ENCODE measurements around the gene ANKRD33.
"Not testable (repeated sequence)": the region's sequence is repeated elsewhere in the genome, so short reads cannot be mapped to it uniquely, and the experiment has no call there.

The ANKRD33 gene

GRCh38 chr12:51883295-51883694 is 4.6 kb upstream of the ANKRD33 start:
- DNase-seq (ENCODE audit: low spot score), result no peak

DNA sequence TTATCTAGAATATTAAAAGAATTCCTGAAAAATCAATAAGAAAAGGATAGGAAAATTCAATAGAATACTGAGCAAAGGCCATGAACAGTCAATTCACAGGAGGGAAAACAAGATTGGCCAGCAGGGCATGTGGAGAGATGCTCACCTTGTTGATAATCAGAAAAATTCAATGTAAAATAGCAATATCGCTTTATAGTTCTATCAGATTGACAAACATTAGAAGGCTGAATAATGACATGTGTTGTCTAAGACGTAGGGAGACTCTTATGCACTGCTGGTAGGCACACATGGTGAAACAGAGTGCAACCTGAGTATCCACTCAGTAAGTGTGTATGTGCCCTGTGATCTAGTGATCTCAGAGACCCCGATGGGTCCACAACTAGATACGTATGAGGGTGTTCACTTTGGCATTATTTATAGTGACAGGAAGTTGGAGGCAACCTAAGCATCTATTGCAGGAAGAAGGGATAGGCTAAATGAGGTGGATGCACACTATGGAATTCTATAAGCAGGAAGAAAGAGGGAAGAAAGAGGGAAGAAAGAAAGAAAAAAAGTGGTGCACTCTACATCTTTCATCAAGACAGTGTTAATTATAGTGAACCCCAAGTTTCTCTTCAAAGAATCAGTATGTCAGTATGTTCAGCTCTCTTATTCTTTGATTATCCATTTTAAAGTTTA is 3.8 kb upstream of the ANKRD33 start:
- DNase-seq (ENCODE audit: low spot score), result no peak

GRCh38 chr12:51884676-51885229 is 3.1 kb upstream of the ANKRD33 start:
- DNase-seq (ENCODE audit: low spot score), result peak; percentile 77

DNA sequence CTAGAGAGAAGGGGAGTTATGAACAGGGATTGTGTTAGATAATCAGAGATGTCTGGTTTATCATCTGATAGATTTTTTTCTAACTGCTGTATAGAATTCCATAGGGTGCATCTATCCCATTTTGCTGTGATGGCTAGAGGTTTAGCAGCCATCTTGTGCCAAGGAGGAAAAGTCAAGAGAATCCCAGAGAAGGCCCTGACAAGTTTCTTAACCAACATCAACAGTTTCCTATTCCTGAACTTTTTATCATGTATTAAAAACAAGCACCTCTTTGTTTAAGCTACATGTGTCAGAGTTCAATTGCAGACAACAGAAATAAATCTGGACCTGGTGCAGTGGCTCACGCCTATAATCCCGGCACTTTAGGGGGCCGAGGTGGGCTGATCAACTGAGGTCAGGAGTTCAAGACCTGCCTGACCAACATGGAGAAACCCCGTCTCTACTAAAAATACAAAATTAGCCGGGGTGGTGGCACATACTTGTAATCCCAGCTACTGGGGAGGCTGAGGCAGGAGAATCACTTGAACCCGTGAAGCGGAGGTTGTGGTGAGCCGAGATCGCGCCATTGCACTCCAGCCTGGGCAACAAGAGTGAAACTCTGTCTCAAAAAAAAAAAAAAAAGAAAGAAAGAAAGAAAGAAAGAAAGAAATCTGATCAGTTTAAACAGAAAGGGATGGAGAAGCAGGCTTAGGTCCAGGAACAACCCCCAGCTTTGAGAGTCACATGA is 2.4 kb upstream of the ANKRD33 start:
- not testable (repeated sequence) for DNase-seq (ENCODE audit: low spot score)

DNA sequence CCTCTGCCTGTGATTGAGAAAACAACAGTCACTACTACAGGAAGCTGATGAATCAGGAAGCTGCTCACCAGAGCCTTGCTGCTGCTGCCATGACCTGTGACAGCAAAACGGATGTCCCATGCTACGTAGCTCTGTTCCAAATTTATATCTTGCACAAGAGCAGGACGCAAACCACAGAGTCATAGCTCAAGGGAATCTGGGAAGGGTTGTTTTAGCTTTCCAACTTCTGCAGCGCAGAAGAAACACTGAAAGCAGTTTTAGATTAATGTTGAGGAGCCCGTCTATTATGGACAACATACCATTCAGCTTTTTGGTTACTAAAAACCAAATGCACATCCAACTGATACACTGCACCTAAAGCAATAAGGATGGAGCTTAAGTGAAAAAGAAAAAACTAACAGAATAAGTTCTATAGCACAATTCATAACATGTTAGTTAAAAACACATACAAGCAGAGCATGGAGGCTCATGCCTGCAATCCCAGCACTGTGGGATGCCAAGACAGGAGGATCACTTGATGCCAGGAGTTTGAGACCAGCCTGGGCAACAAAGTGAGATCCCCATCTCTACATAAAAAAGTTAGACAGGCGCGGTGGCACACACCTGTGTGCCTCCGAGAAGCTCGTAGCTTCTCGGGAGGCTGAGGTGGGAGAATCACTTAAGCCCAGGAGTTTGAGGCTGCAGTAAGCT is 1.7 kb upstream of the ANKRD33 start:
- peak; percentile 44 for DNase-seq (ENCODE audit: low spot score)

DNA sequence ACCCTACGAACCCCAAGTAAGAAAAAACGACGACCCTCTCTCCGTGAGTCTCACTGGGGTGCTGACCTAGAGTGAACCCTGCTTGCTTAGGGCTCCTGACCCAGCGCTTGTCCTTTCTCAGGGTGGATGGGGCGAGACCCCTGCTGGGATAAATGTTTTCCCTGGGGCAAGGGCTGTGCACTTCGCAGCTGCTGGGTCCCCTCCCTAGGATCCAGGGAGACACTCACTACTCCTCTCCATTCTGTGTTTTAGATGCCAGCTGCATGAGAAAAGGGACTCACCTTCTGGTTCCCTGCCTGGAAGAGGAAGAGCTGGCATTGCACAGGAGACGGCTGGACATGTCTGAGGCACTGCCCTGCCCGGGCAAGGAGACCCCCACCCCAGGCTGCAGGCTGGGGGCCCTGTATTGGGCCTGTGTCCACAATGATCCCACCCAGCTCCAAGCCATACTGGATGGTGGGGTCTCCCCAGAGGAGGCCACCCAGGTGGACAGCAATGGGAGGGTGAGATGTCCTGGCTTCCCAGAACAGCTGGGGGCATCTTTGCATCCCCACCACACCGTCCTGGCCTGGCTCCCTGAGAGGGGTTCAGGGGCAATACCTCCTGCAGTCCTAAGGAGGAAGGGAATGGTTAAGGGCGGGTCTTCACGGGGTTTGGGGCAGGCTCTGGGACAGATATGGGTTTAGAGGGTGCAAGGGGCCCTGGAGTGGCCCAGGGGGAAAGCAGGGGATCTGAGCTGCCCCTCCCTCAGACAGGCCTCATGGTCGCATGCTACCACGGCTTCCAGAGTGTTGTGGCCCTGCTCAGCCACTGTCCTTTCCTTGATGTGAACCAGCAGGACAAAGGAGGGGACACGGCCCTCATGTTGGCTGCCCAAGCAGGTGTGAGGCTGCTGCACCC is 663 bp downstream of the ANKRD33 start:
- DNase-seq (ENCODE audit: low spot score), result no peak

GRCh38 chr12:51889216-51890132 is 1.6 kb downstream of the ANKRD33 start:
- DNase-seq (ENCODE audit: low spot score), result no peak

- no peak for DNase-seq (ENCODE audit: low spot score)
Observed at GRCh38 chr12:51890133-51890464, 2.2 kb downstream of the ANKRD33 start.

GRCh38 chr12:51890511-51891171 is 2.7 kb downstream of the ANKRD33 start:
- DNase-seq (ENCODE audit: low spot score), result no peak

DNA sequence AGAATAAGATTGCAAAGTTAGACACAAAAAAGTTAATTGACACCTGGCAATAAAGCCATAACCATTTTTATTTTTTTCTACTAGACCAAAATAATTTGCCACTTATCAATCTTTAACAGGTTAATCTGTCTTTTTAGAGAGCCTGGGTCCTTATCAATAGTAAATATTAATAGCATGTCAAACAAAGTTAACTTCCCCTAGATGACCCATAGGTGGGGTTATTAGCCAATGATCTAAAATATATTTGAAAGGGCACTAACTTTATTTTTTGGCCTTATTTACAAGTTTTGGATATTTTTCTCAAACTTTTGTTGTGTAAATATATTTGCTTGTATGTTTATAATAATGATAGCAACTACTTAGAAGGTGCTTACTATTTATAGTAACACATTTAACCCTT is 3.9 kb downstream of the ANKRD33 start:
- DNase-seq (ENCODE audit: low spot score), result no peak

DNA sequence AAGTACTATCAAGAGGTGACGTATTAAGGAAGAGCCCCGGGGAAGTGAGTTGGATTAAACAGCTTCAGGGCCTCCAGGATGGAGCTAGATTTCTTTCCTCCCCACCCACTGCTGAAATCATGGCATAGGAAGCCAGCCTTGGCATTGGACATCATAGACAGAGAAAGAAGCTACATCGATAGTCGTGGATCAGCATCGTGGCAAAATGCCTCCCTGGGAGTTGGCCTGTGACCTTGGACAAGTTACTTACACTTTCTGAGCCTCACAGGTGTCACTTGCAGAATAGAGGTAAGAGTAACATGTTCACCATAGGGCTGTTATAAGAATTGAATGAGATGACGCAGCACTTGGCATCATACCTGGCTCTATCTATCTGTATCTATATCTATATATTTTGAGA is 5.9 kb downstream of the ANKRD33 start:
- DNase-seq (ENCODE audit: low spot score), result no peak

DNA sequence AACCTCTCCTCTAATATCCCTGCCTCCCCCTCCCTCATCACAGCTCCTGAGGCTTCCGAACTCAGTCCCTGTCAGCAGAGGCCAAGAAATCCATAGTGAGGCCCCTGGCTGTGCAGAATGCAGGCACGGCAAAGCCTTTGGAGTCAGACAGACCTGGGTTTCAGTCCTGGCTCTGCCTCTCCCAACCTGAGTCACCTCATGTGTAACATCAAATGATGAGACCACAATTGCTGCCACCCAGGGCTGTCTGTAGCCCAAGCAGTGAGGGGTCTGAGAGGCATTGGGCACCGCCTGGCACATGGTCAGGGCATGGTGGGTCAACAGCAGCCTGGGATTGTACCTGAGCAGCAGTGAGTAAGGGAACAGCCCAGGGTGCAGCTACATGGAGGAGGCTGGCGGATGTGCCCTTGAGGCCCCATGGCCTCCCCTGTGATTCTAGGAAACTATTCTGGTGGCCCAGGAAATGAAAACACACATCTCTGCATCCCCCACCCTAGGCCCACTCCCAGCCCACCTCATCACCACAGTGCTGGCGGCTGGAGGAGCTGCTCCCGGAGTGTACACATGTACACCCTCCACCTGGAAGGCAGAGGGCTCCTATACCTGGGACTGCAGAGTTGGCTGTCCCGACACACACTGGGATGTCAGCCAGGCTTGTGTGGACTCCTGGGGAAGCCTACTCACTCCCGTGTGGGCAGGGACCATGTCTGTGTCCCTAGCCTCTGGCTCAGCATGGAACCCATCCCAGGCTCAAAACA is 7.7 kb downstream of the ANKRD33 start:
- no peak for DNase-seq (ENCODE audit: low spot score)

- no peak for DNase-seq (ENCODE audit: low spot score)
Observed at GRCh38 chr12:51896236-51896635, 8.3 kb downstream of the ANKRD33 start.

DNA sequence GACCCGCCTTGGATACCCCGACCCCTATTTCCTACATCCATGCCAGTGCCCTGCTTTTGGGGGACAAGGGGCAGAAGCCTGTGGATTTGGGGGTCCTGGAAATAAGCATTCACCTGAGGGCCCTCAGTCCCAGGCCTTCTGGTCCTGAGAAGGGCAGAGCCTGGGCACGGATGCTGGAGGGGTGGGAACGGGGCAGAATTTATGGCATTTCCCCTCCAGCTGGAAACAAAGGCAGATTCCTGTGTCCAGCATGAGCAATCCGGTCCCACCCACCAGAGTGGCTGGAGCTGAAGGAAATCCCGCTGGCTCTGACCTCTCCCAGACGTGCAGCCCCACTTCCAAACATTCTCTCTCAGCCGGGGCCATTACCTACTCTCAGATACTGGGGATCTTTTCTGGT is 9.3 kb downstream of the ANKRD33 start:
- no peak for DNase-seq (ENCODE audit: low spot score)

DNA sequence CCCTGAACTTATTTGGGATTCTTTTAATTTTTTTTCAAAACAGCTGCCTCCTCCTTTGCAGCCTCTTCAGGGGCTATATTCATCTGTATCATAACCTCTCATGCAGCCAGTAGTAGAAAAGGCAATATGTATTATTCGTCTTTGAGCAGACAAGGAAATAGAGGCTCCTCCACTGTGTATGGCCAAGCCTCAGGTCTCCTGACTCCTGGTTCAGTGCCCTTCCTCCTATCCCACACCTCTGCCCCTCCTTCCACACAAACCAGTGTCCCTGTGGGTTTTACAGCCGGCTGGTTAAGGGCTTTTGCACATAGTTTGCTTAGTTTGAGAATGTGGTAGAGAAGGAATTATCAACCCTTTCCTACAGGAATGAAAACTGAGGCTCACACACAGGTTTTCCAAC is 10.6 kb downstream of the ANKRD33 start:
- no peak for DNase-seq (ENCODE audit: low spot score)

GRCh38 chr12:51898937-51899336 is 11.0 kb downstream of the ANKRD33 start:
- no peak for DNase-seq (ENCODE audit: low spot score)

DNA sequence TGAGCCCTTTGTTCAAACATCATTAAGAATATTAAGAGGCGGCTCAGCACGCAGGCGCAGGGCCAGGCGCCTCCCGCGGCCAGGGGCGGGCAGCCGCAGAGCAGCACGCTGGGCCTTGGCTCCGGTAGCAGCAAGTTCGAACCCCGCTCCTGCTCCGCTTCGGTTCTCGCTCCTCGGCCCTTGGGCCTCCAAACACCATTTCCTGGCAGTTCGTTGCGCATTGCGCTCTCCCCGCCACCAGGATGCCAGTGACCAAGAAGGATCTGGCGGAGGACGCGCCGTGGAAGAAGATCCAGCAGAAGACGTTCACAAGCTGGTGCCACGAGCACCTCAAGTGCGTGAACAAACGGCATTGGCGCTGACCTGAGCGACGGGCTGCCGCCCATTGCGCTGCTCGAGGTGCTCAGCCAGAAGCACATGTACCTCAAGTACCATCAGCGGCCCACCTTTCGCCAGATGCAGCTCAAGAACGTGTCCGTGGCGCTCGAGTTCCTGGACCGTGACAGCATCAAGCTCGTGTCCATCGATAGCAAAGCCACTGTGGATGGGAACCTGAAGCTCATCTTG is 12.5 kb downstream of the ANKRD33 start:
- no peak for DNase-seq (ENCODE audit: low spot score)

DNA sequence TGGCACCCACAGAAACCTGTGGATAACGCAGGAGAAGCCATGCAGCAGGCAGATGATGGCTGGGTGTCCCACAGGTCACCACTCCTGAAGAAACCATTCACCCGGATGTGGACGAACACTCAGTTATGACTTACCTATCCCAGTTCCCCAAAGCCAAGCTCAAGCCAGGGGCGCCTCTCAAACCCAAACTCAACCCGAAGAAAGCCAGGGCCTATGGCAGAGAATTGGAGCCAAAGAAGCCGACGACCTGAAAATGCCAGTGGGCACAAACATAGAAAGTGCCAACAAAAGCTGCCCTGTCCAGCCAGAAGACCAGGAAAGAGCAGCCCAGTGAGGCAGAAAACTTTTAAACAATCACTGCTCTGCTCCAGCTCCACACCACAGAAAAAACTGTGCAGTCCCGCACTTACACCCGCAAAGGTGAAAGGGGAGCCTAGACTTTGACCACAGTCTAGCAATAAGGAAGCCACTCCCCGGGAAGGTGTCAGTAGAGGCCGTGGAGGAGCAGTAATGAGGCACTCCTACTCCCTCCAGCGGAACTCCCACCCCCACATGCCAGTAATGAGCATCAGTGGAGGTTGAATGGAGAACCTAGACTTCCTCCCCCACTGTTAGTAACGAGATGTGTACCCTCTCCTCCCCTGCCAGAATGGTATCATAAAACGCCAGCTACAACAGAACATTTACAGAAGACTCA is 13.4 kb downstream of the ANKRD33 start:
- no peak for DNase-seq (ENCODE audit: low spot score)

DNA sequence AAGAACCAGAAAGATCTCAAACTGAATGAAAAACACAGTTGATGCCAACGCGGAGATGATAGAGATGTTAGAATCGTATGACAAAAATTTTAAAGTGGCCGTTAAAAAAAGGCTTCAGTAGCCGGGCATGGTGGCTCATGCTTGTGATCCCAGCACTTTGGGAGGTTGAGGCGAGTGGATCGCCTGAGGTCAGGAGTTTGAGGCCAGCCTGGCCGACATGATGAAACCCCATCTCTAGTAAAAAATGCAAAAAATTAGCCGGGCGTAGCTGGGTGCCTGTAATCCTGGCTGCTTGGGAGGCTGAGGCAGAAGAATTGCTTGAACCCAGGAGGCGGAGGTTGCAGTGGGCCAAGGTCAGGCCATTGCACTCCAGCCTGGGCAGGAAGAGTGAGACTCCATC is 14.0 kb downstream of the ANKRD33 start:
- no peak for DNase-seq (ENCODE audit: low spot score)
